Measurements from ENCODE around the gene ARHGAP44.

Gene ARHGAP44

DNA sequence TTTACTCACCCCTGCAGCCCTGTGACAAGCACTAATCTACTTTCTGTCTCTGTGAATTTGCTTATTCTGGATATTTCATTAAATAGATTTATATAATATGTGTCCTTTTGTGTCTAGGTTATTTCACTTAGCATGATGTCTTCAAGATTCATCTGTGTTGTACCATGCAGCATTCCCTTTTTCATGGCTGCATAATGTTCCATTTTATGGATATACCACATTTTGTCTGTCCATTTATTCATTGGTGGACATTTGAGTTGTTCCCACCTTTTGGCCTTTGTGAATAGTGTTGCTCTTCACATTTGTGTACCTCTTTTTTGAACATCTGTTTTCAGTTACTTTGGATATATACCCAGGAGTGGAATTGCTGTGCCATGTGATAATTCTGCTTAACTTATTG lies 118.2 kb downstream of the ARHGAP44 start:
- DNase-seq = no peak

DNA sequence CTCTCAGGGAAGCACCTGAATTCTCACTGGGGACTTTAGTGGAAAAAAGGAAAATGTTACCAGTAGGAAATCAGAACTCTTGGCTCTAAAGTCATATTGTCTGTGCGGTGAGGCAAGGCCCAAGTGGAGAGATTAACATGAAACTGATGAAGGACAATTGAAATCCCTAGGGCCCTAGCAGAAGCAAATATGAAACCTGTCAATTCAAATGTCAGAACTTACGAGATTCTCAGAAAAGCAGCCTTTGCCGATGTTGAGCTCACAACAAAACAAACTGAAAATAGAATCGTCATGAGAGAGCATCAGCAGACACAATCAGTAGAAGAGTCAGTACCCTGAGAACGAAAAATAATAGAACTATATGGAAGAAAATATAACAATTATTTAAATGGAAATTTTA lies 119.7 kb downstream of the ARHGAP44 start:
- DNase-seq = no peak

DNA sequence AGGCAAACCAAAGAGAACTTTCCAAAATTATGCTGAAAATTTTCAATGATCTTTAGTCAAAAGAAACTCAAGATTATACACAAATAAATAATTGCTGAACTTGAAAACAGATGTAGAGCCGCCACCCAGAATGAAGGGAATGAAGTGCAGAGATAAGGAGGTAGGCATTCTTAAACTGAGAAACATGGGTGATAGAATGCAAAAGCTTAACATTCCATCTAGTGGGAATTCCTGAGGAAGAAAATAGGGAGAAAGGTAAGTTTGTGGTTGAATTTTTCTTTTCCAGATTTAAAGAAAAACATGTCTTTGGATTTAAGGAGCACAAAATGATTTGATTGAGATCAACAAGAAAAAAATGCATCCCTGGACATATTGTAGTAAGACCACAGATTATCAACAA lies 120.2 kb downstream of the ARHGAP44 start:
- DNase-seq = no peak

DNA sequence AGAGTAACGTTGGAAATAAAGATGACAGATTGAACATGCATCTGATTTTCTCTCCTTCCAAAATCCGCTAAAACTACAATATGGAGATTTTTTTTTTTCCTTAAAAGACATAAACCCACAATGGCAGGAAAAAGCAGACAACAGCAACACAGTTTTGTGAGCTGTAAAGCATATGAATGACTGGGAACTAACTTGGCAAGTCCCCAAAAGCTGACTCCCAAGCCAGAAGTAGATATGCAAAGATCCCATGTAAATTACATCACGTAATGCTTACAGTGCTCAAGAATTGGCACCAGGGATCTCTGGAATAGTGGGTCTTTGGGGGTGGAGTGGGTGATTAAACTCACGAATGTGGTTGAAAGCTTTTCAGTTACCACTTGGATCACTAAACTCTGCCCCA lies 121.9 kb downstream of the ARHGAP44 start:
- no peak for DNase-seq

DNA sequence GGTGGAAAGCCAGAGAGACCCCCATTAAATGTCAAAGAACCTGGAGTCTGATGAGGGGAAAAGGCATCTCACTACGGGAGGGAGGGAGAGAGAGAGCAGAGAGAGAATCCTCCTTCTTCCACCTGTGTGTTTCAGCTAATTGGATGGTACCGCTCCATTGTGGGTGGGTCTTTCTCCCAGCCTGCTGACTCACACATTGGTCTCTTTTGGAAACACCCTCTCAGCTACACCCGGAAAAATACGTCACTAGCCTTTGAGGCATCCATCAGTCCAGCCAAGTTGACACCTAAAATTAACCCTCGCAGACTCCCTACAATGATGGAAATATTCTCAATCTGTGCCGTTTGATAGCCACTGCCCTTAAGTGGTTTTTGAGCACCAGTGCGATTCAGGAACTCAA lies 128.1 kb downstream of the ARHGAP44 start:
- DNase-seq = no peak

DNA sequence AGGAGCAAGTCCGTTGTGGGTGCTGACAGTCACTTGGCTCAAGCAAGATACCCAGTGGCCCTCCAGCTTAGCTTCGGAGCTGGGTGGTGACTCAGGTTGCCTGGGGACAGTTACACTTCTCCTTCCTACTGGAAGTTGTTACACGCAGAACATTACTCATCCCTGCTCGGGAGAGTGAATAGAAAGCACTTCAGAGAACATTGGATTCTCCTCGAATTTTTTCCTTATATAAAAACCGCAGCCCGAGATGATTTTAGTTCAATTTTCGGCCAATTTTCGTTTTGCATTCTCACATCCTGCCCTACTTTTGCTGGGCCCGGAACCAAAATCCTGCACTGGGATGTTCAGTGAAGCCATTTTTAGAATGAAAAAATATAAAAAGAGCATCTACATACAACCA lies 128.8 kb downstream of the ARHGAP44 start:
- no peak for DNase-seq

DNA sequence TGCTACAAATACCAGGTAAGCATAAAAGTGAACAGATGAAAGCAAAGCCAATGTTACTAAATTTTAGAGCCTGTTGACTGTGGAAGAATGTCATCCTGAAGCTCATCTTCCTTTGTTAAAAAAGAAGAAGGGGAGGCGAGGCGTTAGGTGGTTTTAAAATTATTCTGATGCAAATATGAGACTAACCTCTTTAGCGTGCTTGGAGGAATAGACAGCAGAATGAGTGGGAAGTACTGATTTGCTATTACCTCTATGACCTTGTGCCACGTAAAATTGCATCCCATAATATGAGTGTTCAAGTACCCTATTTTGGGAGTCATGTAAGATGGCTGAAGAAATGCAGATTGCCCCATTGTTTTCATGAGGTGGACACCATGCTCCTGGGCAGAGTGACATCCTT lies 132.8 kb downstream of the ARHGAP44 start:
- no peak for DNase-seq

DNA sequence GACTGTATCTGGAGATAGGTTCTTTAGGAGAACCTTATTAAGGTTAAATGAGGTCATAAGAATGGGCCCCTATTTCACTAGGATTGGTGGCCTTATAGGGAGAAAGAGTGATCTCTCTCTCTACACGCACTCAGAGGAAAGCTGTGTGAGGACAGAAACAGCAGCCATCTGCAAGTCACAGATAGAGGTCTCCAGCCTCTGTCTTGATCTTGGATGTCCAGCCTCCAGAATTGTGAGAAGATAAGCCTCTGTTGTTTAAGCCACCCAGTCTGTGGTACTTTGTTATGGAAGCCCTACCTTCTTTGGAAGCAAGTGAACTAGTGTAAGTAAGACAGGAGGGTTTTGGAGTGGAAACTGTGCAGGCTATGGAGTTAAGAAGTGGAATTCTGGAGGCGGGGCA lies 135.3 kb downstream of the ARHGAP44 start:
- DNase-seq = no peak

DNA sequence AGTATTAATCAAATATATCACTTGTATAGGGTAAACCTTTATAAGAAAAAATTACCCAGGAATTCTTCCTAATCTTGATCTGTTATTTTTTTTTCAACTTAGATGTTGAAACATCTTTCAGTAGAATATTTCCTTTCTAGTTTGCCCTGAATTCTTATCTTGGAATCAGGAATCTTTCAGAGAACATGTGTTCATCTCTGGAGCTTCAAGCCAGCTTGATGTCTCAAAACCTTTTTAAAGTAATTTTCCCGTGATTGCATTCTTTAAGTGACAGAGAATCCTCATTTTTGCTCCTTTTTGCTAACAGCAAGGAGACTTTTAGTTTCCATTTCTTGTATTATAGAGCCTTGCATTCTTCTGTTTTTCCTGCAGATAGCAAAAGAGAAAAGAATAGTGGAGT lies 137.7 kb downstream of the ARHGAP44 start:
- no peak for DNase-seq

DNA sequence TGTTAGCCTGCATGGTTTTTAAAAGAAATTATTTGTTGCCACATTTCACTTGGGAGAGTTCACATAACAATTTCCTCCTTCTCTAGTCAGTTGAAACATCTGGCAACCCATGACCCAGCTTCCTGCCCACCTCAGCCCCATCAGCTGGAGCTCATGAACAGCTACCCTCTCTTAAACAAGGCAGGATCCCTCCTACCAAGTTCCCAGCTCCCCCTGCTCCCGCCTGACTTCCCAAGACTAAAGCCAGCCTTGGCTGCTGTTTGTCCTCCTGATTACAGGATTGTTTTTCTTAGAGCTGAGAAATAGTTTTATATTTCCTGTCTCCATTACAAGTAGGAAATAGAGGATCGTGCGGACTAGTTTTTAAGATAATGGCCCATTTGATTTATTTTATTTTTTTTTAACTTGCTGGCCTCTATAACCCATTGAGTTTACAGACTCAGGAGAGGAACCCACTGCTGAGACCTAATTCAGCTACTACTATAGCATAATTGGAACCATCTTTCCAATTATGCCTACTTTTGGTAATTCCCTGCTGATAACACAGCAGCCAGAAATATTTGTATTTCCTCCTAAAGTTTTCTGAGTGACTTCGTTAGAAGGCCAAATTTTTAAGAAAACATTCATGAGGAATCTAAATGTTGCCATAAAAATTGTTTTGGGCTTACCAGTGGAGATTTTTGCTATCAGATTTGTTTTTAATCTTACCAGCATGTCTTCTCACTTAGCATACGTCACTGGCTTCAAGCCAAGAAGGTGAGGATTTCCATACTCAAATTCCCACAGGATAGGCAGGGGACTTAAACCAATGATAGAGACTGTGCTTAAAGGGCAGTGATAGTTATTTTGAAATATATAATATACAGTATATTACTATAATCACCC lies 138.5 kb downstream of the ARHGAP44 start:
- DNase-seq = no peak

DNA sequence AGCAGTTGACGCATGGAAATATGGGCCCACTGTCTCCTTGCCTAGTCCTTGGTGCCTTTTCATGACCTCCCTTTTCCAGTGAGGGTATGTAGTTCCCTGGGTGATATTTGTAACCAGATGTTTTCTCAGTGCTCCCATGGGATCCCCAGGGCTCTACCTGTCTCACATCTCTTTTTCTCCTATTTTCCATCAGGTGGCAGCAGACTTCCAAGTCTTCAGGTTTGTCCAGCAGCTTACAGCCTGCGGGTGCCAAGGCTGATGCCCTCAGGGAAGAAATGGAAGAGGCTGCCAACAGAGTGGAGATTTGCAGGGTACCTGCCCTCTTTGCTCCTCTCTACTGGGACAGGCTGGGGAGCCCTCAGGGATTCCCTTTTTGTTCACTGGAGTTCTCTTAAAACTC lies 139.4 kb downstream of the ARHGAP44 start:
- DNase-seq = peak; percentile 7

DNA sequence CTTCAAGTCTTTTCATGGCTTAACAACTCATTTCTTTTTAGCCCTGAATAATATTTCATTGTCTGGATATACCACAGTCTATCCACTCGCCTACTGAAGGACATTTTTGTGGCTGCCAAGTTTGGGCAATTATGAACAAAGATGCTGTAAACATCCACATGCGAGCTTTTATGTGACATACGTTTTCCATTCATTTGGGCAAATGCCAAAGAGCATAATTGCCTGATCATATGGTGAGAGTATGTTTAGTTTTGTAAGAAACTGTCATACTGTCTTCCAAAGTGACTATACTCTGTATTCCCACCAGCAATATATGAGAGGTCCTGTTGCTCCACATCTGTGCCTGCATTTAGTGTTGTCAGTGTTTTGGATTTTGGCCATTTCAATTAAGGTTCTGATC lies 147.2 kb downstream of the ARHGAP44 start:
- no peak for DNase-seq

DNA sequence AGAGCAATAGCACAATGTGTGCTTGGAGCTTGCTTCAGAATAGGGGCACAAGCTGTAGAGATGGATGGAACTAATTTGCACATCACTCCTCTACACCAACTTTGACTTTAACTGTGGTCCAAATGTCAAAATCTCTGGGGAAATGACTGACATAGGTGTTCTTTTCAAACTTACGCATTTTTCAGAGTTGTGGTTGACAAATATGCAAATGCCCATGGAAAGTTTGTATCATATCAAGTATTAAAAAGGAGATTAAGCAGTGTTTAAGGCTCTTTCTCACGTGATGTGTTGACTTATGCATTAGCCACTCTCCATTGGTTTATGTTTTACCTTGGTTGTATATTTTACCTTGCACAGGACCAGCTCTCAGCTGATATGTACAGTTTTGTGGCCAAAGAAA lies 151.4 kb downstream of the ARHGAP44 start:
- DNase-seq = no peak

DNA sequence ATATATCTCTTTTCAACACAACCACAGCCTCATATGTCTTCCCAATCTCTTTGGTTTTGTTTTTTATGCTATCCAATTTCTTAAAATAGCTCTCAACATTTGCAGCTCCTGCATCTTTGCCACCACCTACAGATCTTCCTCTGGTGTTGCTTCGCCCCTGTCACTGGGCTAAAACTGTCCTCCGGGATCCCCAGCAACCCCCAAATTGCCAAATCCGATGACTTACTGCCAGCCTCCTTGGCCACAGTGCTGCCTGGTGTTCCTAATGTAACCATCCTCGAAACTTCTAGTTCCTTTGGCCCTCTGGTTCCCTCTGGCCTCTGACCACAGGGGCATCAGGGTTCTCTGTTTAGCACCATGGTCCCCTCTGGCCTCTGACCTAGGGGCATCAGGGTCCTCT lies 157.7 kb downstream of the ARHGAP44 start:
- no peak for DNase-seq

DNA sequence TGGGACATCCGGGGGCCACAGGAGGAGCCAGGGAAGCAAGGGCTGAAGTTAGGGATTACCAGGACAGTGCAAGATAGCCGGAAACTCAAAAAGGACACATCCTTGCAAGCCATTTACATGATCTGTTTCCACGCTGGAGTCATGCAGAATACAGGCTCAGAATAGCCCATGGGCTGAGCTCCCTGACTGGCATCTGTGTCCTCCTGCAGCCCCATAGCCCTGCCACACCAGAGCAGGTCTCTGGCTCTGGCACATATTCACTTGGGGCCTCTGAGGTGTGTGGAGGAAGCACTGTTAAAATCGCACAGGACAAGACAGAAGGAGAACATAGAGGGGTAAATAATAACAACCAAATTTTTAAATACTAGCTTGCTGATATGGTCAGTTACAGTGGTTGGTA lies 162.7 kb downstream of the ARHGAP44 start:
- no peak for DNase-seq

DNA sequence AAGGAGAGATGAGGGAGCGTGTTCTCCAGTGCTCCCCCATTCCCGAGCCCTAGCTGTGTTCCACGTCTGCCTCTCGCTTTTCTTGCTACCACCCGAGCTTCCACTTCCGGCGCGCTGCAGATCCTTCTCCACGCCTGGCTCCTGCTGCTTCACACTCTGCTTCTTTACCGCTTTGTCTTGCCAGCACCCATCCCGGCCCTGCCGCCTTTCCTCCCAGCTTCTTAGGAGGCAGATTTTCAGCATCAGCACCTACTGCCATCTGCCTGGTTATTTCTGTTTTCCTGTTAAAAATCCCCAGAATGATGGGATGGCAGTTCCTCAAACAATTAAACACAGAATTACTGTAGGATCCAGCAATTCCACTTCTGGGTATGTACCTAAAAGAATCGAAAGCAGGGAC lies 163.9 kb downstream of the ARHGAP44 start:
- DNase-seq = no peak

DNA sequence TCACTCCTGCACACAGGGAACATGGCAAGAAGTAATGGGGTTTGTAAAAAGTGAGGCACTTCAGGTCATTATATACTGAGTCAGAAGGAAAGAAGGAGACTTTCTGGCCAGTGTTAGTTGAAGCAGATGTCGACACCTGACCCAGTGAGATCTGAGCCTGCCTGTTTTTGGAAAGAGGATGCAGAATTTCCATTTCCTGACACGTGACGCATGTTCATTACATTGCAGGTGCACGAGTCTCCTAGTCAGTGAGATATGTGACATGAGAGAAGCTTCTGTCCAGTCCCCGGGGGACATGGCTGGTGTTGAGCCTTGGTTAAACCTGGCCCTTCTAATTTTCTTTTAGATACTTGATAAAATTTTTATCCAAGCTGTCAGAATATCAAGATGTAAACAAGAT lies 166.2 kb downstream of the ARHGAP44 start:
- DNase-seq = no peak

DNA sequence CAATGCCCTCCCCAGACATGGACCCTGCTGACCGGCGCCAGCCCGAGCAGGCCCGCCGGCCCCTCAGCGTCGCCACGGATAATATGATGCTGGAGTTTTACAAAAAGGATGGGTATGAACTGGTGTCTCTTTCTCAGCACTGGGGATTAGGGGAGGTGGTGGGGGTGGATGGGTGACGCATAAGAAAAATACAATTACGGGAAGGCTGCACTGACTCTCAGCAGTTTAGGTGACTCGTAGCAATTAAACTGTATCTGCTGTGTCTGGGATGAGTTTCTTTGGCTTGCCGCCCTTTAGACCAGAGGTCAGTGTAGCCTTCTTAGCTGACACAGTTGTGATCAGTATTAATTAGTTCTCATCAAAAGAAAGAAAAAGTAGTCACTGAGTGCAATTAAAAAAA lies 169.5 kb downstream of the ARHGAP44 start:
- no peak for DNase-seq

DNA sequence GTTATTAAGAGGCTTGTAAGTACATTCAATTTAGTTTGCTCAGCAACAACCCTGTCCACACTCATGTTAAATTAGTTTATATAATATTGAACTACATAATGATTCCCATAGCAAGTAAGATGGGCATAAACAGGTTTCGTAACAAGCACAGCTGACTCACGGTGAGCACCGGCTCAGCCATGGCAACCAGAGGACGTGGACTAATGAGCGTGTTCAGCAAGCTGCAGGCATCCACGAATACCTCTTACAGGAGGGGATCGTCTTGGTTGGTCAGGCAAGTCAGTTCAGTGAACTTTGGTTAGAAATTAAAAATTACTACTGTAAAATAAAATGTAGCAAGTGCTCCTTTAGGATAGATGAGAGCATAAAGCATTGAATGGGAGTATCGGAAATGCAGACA lies 170.1 kb downstream of the ARHGAP44 start:
- no peak for DNase-seq

DNA sequence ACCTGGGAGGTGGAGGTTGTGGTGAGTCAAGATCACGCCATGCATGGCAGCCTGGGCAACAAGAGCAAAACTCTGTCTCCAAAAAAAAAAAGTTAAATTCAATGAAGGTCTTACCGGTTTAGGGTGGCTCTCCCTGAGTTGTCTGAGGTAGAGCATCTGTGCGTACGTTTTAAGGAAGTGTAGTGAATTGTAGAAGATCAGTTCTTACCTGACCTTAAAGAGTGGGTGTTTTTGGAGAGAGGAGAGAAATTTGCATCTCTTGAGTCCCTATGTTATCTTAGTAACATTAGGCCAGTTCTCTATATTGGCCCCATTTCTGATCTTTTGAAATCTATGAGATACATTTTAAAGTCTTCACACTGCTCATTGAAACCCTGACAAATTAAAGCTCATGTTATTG lies 172.4 kb downstream of the ARHGAP44 start:
- no peak for DNase-seq

DNA sequence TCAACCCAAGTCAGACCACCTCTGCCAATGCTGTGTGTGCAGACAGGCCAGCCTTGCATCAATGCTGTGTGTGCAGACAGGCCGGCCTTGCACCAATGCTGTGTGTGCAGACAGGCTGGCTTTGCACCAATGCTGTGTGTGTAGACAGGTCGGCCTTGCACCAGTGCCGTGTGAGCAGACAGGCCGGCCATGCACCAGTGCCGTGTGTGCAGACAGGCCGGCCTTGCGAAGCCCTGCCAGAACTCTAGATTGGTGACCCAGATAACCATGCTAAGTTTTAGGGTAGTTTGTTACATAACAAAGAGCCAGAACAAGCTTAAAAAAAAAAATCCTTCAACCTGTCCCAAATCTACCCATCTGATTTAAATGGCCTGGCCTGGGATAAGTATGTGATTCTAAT lies 174.2 kb downstream of the ARHGAP44 start:
- no peak for DNase-seq

DNA sequence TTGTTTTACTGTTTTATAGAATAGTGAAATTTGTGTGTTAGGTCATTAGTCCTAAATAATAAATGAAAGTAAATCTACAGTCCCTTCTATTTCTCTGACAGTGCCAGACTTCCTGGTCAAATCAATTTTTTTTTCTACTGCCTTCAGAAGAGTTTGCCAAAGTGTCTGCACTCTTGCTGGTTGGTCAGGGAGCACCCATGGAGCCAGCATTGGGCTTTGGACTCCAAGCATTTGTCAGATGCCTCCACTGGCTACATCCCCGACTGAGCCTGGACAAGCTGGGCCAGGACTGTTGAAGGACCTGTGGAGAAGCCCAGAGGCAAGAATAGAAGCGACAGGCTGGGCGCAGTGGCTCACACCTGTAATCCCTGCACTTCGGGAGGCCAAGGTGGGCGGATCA lies 174.9 kb downstream of the ARHGAP44 start:
- DNase-seq = no peak

DNA sequence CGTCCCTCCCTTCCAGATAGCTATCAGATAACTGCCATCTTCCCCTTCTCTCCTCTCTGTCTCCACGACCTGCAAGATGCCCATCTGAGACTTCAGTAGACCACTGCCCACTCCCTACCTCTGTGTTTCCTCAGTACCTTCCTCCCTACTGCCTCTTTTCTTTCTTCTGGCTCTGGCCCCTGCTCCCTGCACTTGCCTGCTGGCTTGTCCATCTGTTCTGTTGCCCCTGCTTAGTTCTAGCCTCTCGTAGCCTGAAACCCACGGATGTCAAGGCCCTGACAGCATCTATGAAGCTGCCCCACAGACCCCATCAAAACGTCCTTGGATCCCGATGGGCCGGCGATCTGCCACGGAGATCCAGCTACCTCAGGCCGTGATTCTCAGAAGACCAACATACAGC lies 175.5 kb downstream of the ARHGAP44 start:
- no peak for DNase-seq

DNA sequence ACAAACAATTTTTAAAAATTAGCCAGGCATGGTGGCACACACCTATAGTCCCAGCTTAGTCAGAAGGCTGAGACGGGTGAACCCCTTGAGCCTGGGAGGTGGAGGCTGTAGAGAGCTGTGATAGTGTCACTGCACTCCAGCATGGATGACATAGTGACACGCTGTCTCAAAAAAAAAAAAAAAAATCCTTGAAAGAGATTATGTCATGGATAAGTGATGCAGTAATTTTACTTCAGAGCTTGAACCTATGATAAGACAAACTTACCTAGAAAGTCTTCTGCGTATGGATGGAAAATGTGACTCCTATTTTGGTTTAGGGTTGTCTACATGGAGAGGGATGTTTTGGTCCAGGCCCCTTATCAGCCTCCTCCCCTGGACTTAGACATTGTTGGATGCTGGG lies 176.7 kb downstream of the ARHGAP44 start:
- no peak for DNase-seq

DNA sequence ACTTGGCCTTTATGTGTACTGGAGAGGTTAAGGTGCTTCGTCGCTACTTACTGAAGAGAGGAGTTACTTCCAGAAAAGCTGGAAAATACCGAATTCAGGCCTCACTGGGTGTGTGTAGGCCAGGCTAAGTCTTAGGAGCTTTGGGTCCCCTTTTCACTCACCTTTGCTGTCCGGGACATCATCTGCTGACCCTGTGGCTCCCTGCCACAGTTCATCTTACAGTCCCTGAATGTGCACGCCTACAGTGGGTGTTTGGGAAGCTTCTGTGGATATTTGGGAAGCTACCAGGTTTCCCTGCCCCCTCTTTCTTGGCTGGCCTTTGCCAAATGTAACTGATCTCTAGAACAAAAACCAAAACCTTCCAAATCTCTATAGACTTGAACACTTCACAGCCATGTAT lies 177.1 kb downstream of the ARHGAP44 start:
- DNase-seq = no peak

Data from NCI-H1694 (cell line).